ENCODE results near the gene CABP5.

The CABP5 gene

DNA sequence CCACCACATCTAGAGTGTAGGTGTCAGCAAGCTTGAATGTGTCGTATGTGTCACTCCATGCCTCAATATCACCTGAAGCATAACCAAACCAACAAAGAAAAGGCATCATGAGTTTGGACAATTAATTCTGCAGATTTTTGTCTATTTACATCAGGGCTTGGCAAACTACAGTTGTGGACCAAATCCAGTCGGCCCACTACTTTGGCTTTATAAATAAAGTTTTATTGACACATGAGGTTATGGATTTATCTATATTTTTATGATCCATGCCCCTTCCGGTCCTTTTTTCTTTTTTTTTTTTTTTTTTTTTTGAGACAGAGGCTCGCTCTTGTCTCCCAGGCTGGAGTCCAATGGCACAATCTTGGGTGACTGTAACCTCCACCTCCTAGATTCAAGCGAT, 9.2 kb upstream of the CABP5 start:
- Histone ChIP-seq H3K36me3 (ENCODE audit: insufficient read depth, low read length) (no peaks in the 10 kb centered on the region), H3K4me2 (ENCODE audit: low read length) (no peak overlapping the region), H3K9me3 (ENCODE audit: low read length) (no peaks in the 10 kb centered on the region), H2AFZ (ENCODE audit: low read length) (no peak overlapping the region), H3K4me1 (ENCODE audit: insufficient read depth, low read length, severe bottlenecking) (no peaks in the 10 kb centered on the region), H3K79me2 (ENCODE audit: insufficient read depth, low read length) (no peaks in the 10 kb centered on the region), H3K27me3 (ENCODE audit: insufficient read depth, low read length) (no peaks in the 10 kb centered on the region; the same call in 1 of the 2 replicates), H3F3A (ENCODE audit: insufficient read depth, low read length) (no peaks in the 10 kb centered on the region), H4K20me1 (ENCODE audit: insufficient read depth, low read length) (no peaks in the 10 kb centered on the region), H3K9me2 (ENCODE audit: low read depth, low read length) (no peaks in the 10 kb centered on the region), H3K4me3 (ENCODE audit: low read depth, low read length, poor library complexity, severe bottlenecking) (no peak overlapping the region), H3K27ac (ENCODE audit: low read depth, low read length, poor library complexity, severe bottlenecking) (no peak overlapping the region), H3K9ac (ENCODE audit: low read length) (no peak overlapping the region)
- TF ChIP-seq EZH2 (IDR thresholded peaks at IDR 0.05; ENCODE audit: borderline replicate concordance, low read length) (no peak), CTCF (IDR thresholded peaks at IDR 0.05; ENCODE audit: low read length) (no peak)

DNA sequence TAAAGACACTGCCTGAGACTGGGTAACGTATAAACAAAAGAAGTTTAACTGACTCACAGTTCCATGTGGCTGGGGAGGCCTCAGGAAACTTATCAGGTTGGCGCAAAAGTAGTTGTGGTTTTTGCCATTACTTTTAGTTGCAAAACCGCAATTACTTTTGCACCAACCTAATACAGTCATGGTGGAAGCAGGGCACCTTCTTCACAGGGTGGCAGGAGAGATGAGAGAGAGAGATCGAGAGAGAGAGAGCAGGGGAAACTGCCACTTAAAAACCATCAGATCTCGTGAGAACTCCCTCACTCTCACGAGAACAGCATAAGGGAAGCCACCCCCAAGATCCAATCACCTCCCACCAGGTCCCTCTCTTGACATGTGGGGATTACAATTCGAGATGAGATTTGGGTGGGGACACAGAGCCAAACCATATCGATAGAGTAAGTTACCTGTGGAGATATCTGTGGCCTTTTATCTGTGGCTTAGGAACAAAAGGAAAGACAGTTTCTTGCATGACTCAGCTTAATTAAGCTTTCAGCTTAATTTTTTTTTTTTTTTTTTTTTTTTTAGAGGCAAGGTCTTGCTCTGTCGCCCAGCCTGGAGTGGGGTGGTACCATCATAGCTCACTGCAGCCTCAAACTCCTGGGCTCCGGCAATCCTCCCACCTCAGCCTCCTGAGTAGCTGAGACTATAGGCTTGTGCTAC, 7.6 kb upstream of the CABP5 start:
- Histone ChIP-seq H3K9me3 (ENCODE audit: low read length) (no peaks in the 10 kb centered on the region), H3K4me2 (ENCODE audit: low read length) (no peak overlapping the region), H4K20me1 (ENCODE audit: insufficient read depth, low read length) (no peaks in the 10 kb centered on the region), H3F3A (ENCODE audit: insufficient read depth, low read length) (no peaks in the 10 kb centered on the region), H3K27ac (ENCODE audit: low read depth, low read length, poor library complexity, severe bottlenecking) (no peak overlapping the region), H3K36me3 (ENCODE audit: insufficient read depth, low read length) (no peaks in the 10 kb centered on the region), H3K27me3 (ENCODE audit: insufficient read depth, low read length) (no peaks in the 10 kb centered on the region; the same call in 1 of the 2 replicates), H3K4me1 (ENCODE audit: insufficient read depth, low read length, severe bottlenecking) (no peaks in the 10 kb centered on the region), H3K9ac (ENCODE audit: low read length) (no peak overlapping the region), H3K9me2 (ENCODE audit: low read depth, low read length) (no peaks in the 10 kb centered on the region), H3K79me2 (ENCODE audit: insufficient read depth, low read length) (no peaks in the 10 kb centered on the region), H2AFZ (ENCODE audit: low read length) (no peak overlapping the region), H3K4me3 (ENCODE audit: low read depth, low read length, poor library complexity, severe bottlenecking) (no peak overlapping the region)
- TF ChIP-seq EZH2 (IDR thresholded peaks at IDR 0.05; ENCODE audit: borderline replicate concordance, low read length) (no peak), CTCF (IDR thresholded peaks at IDR 0.05; ENCODE audit: low read length) (no peak)

DNA sequence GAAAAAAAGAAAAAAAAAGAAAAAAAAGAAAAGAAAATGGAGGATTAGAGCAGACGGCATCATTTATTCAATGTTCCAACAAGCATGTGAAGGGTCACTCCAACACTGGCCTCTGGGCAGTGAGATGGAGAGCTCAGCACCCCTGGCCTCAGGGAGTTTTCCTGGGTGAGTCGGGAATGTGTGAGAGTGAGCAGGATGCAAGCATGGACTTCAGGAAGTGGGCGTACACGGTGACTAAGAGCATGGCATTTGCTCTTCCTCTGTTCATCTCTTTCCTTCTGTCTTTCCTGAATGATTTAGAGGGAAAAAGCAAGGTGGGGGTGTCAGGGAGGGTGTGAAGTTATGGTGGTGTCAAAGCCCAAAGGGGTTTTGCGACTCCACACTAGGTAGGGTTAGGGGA, 682 bp upstream of the CABP5 start:
- no peaks in the 10 kb centered on the region for H3F3A ChIP-seq (ENCODE audit: insufficient read depth, low read length)
- TF ChIP-seq CTCF (IDR thresholded peaks at IDR 0.05; ENCODE audit: low read length) (no peak), EZH2 (IDR thresholded peaks at IDR 0.05; ENCODE audit: borderline replicate concordance, low read length) (no peak)
- H3K9ac ChIP-seq (ENCODE audit: low read length), result no peak overlapping the region
- no peaks in the 10 kb centered on the region for H4K20me1 ChIP-seq (ENCODE audit: insufficient read depth, low read length)
- no peaks in the 10 kb centered on the region for H3K79me2 ChIP-seq (ENCODE audit: insufficient read depth, low read length)
- H3K27me3 ChIP-seq (ENCODE audit: insufficient read depth, low read length), result peaks cover 7% of the 10 kb centered on the region; the same call in 1 of the 2 replicates
- no peaks in the 10 kb centered on the region for H3K4me1 ChIP-seq (ENCODE audit: insufficient read depth, low read length, severe bottlenecking)
- H3K36me3 ChIP-seq (ENCODE audit: insufficient read depth, low read length), result no peaks in the 10 kb centered on the region
- no peak overlapping the region for H2AFZ ChIP-seq (ENCODE audit: low read length)
- H3K4me3 ChIP-seq (ENCODE audit: low read depth, low read length, poor library complexity, severe bottlenecking), result no peak overlapping the region
- H3K4me2 ChIP-seq (ENCODE audit: low read length), result no peak overlapping the region
- H3K27ac ChIP-seq (ENCODE audit: low read depth, low read length, poor library complexity, severe bottlenecking), result no peak overlapping the region
- no peaks in the 10 kb centered on the region for H3K9me2 ChIP-seq (ENCODE audit: low read depth, low read length)
- no peaks in the 10 kb centered on the region for H3K9me3 ChIP-seq (ENCODE audit: low read length)
